ENCODE results near the gene CA10.

The CA10 gene

DNA sequence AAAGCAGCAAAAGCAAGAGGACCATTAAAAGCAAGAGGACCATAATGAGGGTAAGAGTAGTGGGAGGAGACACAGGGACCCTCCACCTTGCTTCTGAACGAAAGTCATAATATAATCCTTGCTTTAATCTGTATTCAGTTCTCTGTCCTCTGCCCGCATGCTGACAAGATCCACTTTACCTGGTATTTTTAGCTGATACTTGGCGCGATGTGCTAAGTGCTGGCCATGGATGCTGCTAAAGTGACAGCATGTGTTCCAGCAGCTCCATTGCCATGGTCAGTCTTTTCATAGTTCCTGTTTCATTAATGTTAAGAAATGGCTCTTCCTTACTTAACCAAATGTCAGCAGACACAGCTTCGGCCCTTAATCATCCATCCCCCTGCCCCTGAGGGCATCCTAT lies 86.8 kb downstream of the CA10 start:
- Histone ChIP-seq H3K18ac (ENCODE audit: low read length) (no peak overlapping the region), H3K36me3 (ENCODE audit: control insufficient read depth in 1 of 2, insufficient read depth in 2 of 2, low read length in 2 of 2) (no peaks in the 10 kb centered on the region), H4K91ac (ENCODE audit: low read depth, low read length) (no peak overlapping the region), H4K12ac (ENCODE audit: low read depth, low read length) (no peak overlapping the region), H3K9ac (ENCODE audit: low read length) (no peak overlapping the region), H2AK5ac (ENCODE audit: low read length) (no peak overlapping the region), H3K4ac (ENCODE audit: low read depth, low read length) (no peak overlapping the region), H3K4me3 (ENCODE audit: low read depth, low read length) (no peak overlapping the region), H3K27ac (ENCODE audit: low read depth, low read length) (no peak overlapping the region), H2AFZ (ENCODE audit: insufficient read depth, low read length, poor library complexity) (no peak overlapping the region), H3K14ac (ENCODE audit: low read length) (no peak overlapping the region), H3K4me2 (ENCODE audit: low read length) (no peak overlapping the region), H4K8ac (ENCODE audit: low read depth, low read length) (no peak overlapping the region), H2BK5ac (ENCODE audit: low read depth, low read length, poor library complexity) (no peak overlapping the region), H3K4me1 (ENCODE audit: control insufficient read depth in 1 of 2, insufficient read depth in 2 of 2, low read length in 2 of 2) (no peaks in the 10 kb centered on the region), H3K79me1 (ENCODE audit: low read length) (no peaks in the 10 kb centered on the region), H3K79me2 (ENCODE audit: control insufficient read depth, insufficient read depth, low read length, poor library complexity) (no peaks in the 10 kb centered on the region), H3K27me3 (ENCODE audit: insufficient read depth, low read length) (no peaks in the 10 kb centered on the region), H2BK12ac (ENCODE audit: low read length) (no peak overlapping the region), H3K23ac (ENCODE audit: low read length) (no peak overlapping the region), H3K9me3 (ENCODE audit: insufficient read depth, low read depth, low read length) (peaks cover 6% of the 10 kb centered on the region), H2BK120ac (ENCODE audit: insufficient read depth, low read length, poor library complexity) (no peak overlapping the region)
- DNase-seq = no peak
- no CpG with 5 or more reads among the region's 5 CpGs for WGBS (ENCODE audit: extremely low coverage, insufficient coverage, insufficient read length)

DNA sequence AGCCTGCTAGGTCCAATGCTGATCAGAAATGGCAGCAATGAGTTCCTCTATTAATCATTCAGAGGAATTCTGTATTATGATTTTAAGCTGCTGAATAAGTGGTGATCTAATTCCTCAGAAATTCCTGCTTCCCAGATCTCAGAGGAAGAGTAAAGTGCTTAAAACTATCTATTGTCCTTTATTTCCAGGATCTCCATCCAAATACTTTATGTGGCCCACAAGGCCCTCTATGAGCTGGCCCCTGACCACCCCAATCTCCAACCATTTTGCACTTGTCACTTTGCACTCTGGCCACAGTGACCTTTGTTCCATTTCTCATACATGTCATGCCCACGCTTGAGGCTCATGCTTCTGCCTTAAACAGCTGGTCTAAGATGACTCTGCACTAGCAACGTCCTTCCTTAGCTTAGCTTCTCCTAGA lies 93.7 kb downstream of the CA10 start:
- Histone ChIP-seq H3K14ac (ENCODE audit: low read length) (no peak overlapping the region), H3K4me1 (ENCODE audit: control insufficient read depth in 1 of 2, insufficient read depth in 2 of 2, low read length in 2 of 2) (no peaks in the 10 kb centered on the region), H3K4ac (ENCODE audit: low read depth, low read length) (no peak overlapping the region), H3K9me3 (ENCODE audit: insufficient read depth, low read depth, low read length) (peaks cover 6% of the 10 kb centered on the region), H2AFZ (ENCODE audit: insufficient read depth, low read length, poor library complexity) (no peak overlapping the region), H4K8ac (ENCODE audit: low read depth, low read length) (no peak overlapping the region), H3K79me2 (ENCODE audit: control insufficient read depth, insufficient read depth, low read length, poor library complexity) (no peaks in the 10 kb centered on the region), H3K27me3 (ENCODE audit: insufficient read depth, low read length) (no peaks in the 10 kb centered on the region), H3K4me2 (ENCODE audit: low read length) (no peak overlapping the region), H2AK5ac (ENCODE audit: low read length) (no peak overlapping the region), H4K12ac (ENCODE audit: low read depth, low read length) (no peak overlapping the region), H3K27ac (ENCODE audit: low read depth, low read length) (no peak overlapping the region), H3K9ac (ENCODE audit: low read length) (no peak overlapping the region), H2BK120ac (ENCODE audit: insufficient read depth, low read length, poor library complexity) (no peak overlapping the region), H2BK5ac (ENCODE audit: low read depth, low read length, poor library complexity) (no peak overlapping the region), H3K36me3 (ENCODE audit: control insufficient read depth in 1 of 2, insufficient read depth in 2 of 2, low read length in 2 of 2) (no peaks in the 10 kb centered on the region), H4K91ac (ENCODE audit: low read depth, low read length) (no peak overlapping the region), H3K79me1 (ENCODE audit: low read length) (no peaks in the 10 kb centered on the region), H2BK12ac (ENCODE audit: low read length) (no peak overlapping the region), H3K23ac (ENCODE audit: low read length) (no peak overlapping the region), H3K4me3 (ENCODE audit: low read depth, low read length) (no peak overlapping the region), H3K18ac (ENCODE audit: low read length) (no peak overlapping the region)
- WGBS (ENCODE audit: extremely low coverage, insufficient coverage, insufficient read length) = no CpG with 5 or more reads among the region's 2 CpGs
- DNase-seq = no peak

DNA sequence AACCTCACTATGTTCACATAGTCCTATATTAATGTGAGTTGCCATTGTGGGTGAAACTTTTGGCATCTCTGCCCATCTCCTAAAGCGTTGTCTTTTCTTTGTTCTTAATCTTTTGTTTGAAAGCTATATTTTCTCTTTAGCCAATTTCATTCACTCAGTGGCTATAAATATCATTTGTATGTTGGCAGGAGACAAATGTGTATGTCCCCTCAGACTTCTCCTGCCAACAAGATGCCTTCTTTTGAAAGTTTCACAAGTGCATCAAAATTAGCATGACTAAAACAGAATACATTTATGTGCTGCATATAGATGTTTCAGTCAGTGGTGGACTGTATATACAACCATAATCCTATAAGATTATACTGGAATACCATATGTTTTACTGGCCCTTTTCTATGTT lies 109.0 kb downstream of the CA10 start:
- H3K27me3 ChIP-seq (ENCODE audit: insufficient read depth, low read length) = no peaks in the 10 kb centered on the region
- no peak overlapping the region for H2BK120ac ChIP-seq (ENCODE audit: insufficient read depth, low read length, poor library complexity)
- H3K4me2 ChIP-seq (ENCODE audit: low read length) = no peak overlapping the region
- H3K23ac ChIP-seq (ENCODE audit: low read length) = no peak overlapping the region
- H3K36me3 ChIP-seq (ENCODE audit: control insufficient read depth in 1 of 2, insufficient read depth in 2 of 2, low read length in 2 of 2) = no peaks in the 10 kb centered on the region
- DNase-seq = no peak
- H3K9me3 ChIP-seq (ENCODE audit: insufficient read depth, low read depth, low read length) = no peaks in the 10 kb centered on the region
- H3K27ac ChIP-seq (ENCODE audit: low read depth, low read length) = no peak overlapping the region
- no peaks in the 10 kb centered on the region for H3K79me1 ChIP-seq (ENCODE audit: low read length)
- no peaks in the 10 kb centered on the region for H3K79me2 ChIP-seq (ENCODE audit: control insufficient read depth, insufficient read depth, low read length, poor library complexity)
- H3K4me3 ChIP-seq (ENCODE audit: low read depth, low read length) = no peak overlapping the region
- H2AK5ac ChIP-seq (ENCODE audit: low read length) = no peak overlapping the region
- H2BK12ac ChIP-seq (ENCODE audit: low read length) = no peak overlapping the region
- no peak overlapping the region for H4K12ac ChIP-seq (ENCODE audit: low read depth, low read length)
- no peak overlapping the region for H4K91ac ChIP-seq (ENCODE audit: low read depth, low read length)
- H3K4me1 ChIP-seq (ENCODE audit: control insufficient read depth in 1 of 2, insufficient read depth in 2 of 2, low read length in 2 of 2) = no peaks in the 10 kb centered on the region
- H3K14ac ChIP-seq (ENCODE audit: low read length) = no peak overlapping the region
- no peak overlapping the region for H2AFZ ChIP-seq (ENCODE audit: insufficient read depth, low read length, poor library complexity)
- no CpG with 5 or more reads among the region's 1 CpG for WGBS (ENCODE audit: extremely low coverage, insufficient coverage, insufficient read length)
- no peak overlapping the region for H3K18ac ChIP-seq (ENCODE audit: low read length)
- H3K4ac ChIP-seq (ENCODE audit: low read depth, low read length) = no peak overlapping the region
- H2BK5ac ChIP-seq (ENCODE audit: low read depth, low read length, poor library complexity) = no peak overlapping the region
- no peak overlapping the region for H4K8ac ChIP-seq (ENCODE audit: low read depth, low read length)
- H3K9ac ChIP-seq (ENCODE audit: low read length) = no peak overlapping the region

DNA sequence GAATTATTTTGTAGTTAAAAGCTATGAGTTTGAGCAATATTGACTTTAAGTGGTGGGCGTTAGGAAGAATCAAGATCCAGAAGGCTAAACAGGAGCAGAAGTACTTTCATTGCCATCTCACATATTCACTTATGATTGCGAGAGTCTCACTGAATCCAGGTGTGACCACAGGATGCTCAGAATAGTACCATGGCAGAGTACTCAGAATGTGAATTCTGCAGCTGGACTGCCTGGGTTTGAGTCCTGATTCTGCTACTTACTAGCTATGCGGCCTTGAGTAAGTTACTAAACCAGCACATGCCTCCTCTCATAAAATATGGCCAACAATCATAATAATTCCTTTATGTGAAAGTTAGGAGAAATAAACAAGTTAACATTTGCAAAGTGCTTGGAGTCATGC lies 109.5 kb downstream of the CA10 start:
- H4K8ac ChIP-seq (ENCODE audit: low read depth, low read length) = no peak overlapping the region
- H3K9me3 ChIP-seq (ENCODE audit: insufficient read depth, low read depth, low read length) = no peaks in the 10 kb centered on the region
- no peak overlapping the region for H3K14ac ChIP-seq (ENCODE audit: low read length)
- H2AK5ac ChIP-seq (ENCODE audit: low read length) = no peak overlapping the region
- H3K9ac ChIP-seq (ENCODE audit: low read length) = no peak overlapping the region
- no peak overlapping the region for H3K4ac ChIP-seq (ENCODE audit: low read depth, low read length)
- H3K27me3 ChIP-seq (ENCODE audit: insufficient read depth, low read length) = no peaks in the 10 kb centered on the region
- H3K4me1 ChIP-seq (ENCODE audit: control insufficient read depth in 1 of 2, insufficient read depth in 2 of 2, low read length in 2 of 2) = no peaks in the 10 kb centered on the region
- no peak overlapping the region for H3K18ac ChIP-seq (ENCODE audit: low read length)
- no peak overlapping the region for H4K91ac ChIP-seq (ENCODE audit: low read depth, low read length)
- WGBS (ENCODE audit: extremely low coverage, insufficient coverage, insufficient read length) = no CpG with 5 or more reads among the region's 3 CpGs
- no peak overlapping the region for H2BK12ac ChIP-seq (ENCODE audit: low read length)
- no peaks in the 10 kb centered on the region for H3K79me2 ChIP-seq (ENCODE audit: control insufficient read depth, insufficient read depth, low read length, poor library complexity)
- no peak overlapping the region for H3K4me2 ChIP-seq (ENCODE audit: low read length)
- H2BK5ac ChIP-seq (ENCODE audit: low read depth, low read length, poor library complexity) = no peak overlapping the region
- H3K79me1 ChIP-seq (ENCODE audit: low read length) = no peaks in the 10 kb centered on the region
- H3K4me3 ChIP-seq (ENCODE audit: low read depth, low read length) = no peak overlapping the region
- no peak for DNase-seq
- H2AFZ ChIP-seq (ENCODE audit: insufficient read depth, low read length, poor library complexity) = no peak overlapping the region
- no peak overlapping the region for H4K12ac ChIP-seq (ENCODE audit: low read depth, low read length)
- no peak overlapping the region for H3K27ac ChIP-seq (ENCODE audit: low read depth, low read length)
- H3K23ac ChIP-seq (ENCODE audit: low read length) = no peak overlapping the region
- H3K36me3 ChIP-seq (ENCODE audit: control insufficient read depth in 1 of 2, insufficient read depth in 2 of 2, low read length in 2 of 2) = no peaks in the 10 kb centered on the region
- H2BK120ac ChIP-seq (ENCODE audit: insufficient read depth, low read length, poor library complexity) = no peak overlapping the region

All from trophoblast cell (in vitro differentiated cells and primary cell).